IPS-15b (cell line): Measurements from ENCODE around the gene CCDC192.

Experiments used
- H3K27me3 ChIP-seq: one replicate; pipeline ENCODE4 v1.6.1; 2013; ENCODE audit warnings: low read length; ENCODE audit not compliant: control insufficient read depth, insufficient read depth
- H3K36me3 ChIP-seq: one replicate; pipeline ENCODE4 v1.6.1; 2013; ENCODE audit warnings: low read length; ENCODE audit not compliant: control insufficient read depth, insufficient read depth
- H3K4me1 ChIP-seq: one replicate; pipeline ENCODE4 v1.6.1; 2013; ENCODE audit warnings: mild to moderate bottlenecking, low read length; ENCODE audit not compliant: control insufficient read depth, insufficient read depth
- H3K4me3 ChIP-seq: one replicate; pipeline ENCODE4 v1.5.1; 2013; ENCODE audit warnings: low read depth, low read length
- H3K9ac ChIP-seq: one replicate; pipeline ENCODE4 v1.6.1; 2013; ENCODE audit warnings: low read depth, mild to moderate bottlenecking, low read length
- H3K9me3 ChIP-seq: one replicate; pipeline ENCODE4 v1.6.1; 2013; ENCODE audit warnings: mild to moderate bottlenecking, low read length; ENCODE audit not compliant: control insufficient read depth, insufficient read depth

Gene CCDC192

GRCh38 chr5:127820910-127821553 lies 117.8 kb downstream of the CCDC192 start:
- Histone ChIP-seq H3K36me3 (no peaks in the 10 kb centered on the region), H3K9me3 (no peaks in the 10 kb centered on the region), H3K4me1 (no peaks in the 10 kb centered on the region), H3K27me3 (no peaks in the 10 kb centered on the region), H3K9ac (no peak overlapping the region), H3K4me3 (no peak overlapping the region)

GRCh38 chr5:127821896-127822295 lies 118.7 kb downstream of the CCDC192 start:
- Histone ChIP-seq H3K27me3 (no peaks in the 10 kb centered on the region), H3K4me3 (no peak overlapping the region), H3K9me3 (no peaks in the 10 kb centered on the region), H3K4me1 (no peaks in the 10 kb centered on the region), H3K36me3 (no peaks in the 10 kb centered on the region), H3K9ac (no peak overlapping the region)

DNA sequence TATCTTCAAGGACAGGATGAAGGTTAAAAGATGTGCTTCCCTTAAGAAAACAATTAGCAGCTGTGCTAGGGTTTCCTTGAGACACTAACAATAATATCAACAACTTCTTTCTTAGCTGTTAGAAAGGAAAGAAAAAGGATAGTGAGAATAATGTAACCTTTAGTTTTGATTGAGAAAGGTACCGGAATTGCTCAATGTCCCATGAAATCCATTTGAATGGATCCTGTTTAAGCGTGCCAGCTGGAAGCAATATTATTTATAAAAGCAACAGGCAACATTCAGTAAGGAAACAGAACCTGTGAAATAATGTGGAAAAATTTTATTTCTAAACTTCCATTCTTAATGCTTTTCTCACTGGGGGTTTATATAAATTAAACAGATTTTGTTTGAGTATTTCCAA lies 120.9 kb downstream of the CCDC192 start:
- Histone ChIP-seq H3K9me3 (no peaks in the 10 kb centered on the region), H3K4me1 (no peaks in the 10 kb centered on the region), H3K4me3 (no peak overlapping the region), H3K9ac (no peak overlapping the region), H3K27me3 (no peaks in the 10 kb centered on the region), H3K36me3 (no peaks in the 10 kb centered on the region)

DNA sequence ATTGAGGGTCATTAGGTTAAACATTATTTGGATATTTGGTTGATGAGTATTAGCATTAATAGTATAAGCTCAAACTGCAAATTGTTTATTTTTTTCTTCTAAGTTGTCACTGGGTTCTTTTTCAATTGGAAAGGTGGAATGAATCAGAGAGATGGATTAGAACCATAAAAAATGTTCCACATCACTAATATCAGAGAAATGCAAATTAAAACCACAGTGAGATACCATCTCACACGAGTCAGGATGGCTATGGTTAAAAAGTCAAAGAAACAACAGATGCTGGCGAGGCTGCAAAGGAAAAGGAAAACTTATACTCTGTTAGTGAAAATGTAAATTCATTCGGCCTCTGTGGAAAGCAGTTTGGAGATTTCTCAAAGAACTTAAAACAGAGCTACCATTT lies 122.8 kb downstream of the CCDC192 start:
- H3K4me1 ChIP-seq = no peaks in the 10 kb centered on the region
- H3K9me3 ChIP-seq = no peaks in the 10 kb centered on the region
- no peak overlapping the region for H3K9ac ChIP-seq
- H3K36me3 ChIP-seq = no peaks in the 10 kb centered on the region
- H3K27me3 ChIP-seq = no peaks in the 10 kb centered on the region
- H3K4me3 ChIP-seq = no peak overlapping the region

DNA sequence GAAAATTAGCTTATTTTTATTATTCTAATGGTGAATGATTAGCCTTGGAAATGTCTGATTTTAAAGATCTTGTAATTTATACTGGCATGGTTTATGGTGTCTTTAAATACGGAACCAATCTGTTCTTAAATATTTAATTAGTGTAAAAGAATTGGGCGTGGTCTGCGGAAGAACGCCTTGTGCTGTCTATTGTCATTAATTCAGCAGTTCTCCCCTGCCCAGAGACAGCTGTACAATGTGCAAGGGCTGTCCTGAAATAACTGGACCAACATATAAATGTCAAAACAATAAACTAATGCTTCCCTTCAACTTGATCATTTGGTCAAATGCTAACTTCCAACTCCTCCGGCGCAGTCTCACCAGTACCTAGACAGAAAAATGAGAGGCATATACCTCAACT lies 124.3 kb downstream of the CCDC192 start:
- Histone ChIP-seq H3K4me3 (no peak overlapping the region), H3K36me3 (no peaks in the 10 kb centered on the region), H3K9me3 (no peaks in the 10 kb centered on the region), H3K4me1 (no peaks in the 10 kb centered on the region), H3K9ac (no peak overlapping the region), H3K27me3 (no peaks in the 10 kb centered on the region)

DNA sequence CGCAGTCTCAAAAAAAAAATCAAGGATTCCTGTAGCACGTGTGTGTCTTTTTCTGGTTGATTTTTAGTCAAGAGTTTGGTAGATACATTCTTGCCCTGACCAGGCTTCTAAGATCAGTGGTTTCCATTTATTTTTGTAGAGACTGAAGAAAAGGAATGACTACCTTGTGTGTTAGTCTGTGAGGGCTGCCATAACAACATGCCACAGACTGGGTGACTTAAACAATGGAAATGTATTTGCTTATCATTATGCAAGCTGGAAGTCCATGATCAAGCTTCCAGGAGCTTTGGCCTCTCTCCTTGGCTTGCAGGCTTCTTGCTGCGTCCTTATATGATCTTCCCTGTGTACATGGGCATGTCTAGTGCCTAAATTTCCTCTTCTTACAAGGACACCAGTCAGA lies 127.0 kb downstream of the CCDC192 start:
- Histone ChIP-seq H3K27me3 (no peaks in the 10 kb centered on the region), H3K9ac (no peak overlapping the region), H3K36me3 (no peaks in the 10 kb centered on the region), H3K4me3 (no peak overlapping the region), H3K9me3 (no peaks in the 10 kb centered on the region), H3K4me1 (no peaks in the 10 kb centered on the region)

GRCh38 chr5:127830829-127831598 lies 127.8 kb downstream of the CCDC192 start:
- Histone ChIP-seq H3K4me3 (no peak overlapping the region), H3K36me3 (no peaks in the 10 kb centered on the region), H3K27me3 (no peaks in the 10 kb centered on the region), H3K4me1 (no peaks in the 10 kb centered on the region), H3K9me3 (no peaks in the 10 kb centered on the region), H3K9ac (no peak overlapping the region)

DNA sequence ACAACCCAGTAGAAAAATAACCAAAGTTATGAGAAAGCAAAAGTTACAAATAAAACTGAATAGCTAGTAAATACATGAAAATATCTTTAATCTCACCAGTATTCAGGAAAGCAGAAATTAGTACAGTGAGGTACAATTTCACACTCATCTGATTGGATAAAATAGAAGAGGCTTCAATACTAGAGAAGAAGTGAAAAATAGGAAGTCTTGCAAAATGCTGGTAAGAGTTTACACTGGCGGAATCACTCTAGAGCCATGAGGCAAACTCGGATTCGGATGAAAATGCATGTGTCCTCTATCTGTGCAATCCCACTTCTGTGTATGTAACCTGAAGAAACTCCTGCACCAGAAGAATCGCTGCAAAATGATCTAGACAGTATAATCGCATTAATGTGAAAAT lies 128.9 kb downstream of the CCDC192 start:
- Histone ChIP-seq H3K9ac (no peak overlapping the region), H3K36me3 (no peaks in the 10 kb centered on the region), H3K27me3 (no peaks in the 10 kb centered on the region), H3K9me3 (no peaks in the 10 kb centered on the region), H3K4me3 (no peak overlapping the region), H3K4me1 (no peaks in the 10 kb centered on the region)

- Histone ChIP-seq H3K4me1 (no peaks in the 10 kb centered on the region), H3K27me3 (no peaks in the 10 kb centered on the region), H3K36me3 (no peaks in the 10 kb centered on the region), H3K9ac (no peak overlapping the region), H3K9me3 (no peaks in the 10 kb centered on the region), H3K4me3 (no peak overlapping the region)
Observed at GRCh38 chr5:127834094-127834531, 130.9 kb downstream of the CCDC192 start.

- no peaks in the 10 kb centered on the region for H3K9me3 ChIP-seq
- no peak overlapping the region for H3K4me3 ChIP-seq
- no peaks in the 10 kb centered on the region for H3K36me3 ChIP-seq
- H3K4me1 ChIP-seq = no peaks in the 10 kb centered on the region
- no peak overlapping the region for H3K9ac ChIP-seq
- H3K27me3 ChIP-seq = no peaks in the 10 kb centered on the region
Observed at GRCh38 chr5:127834554-127834953, 131.4 kb downstream of the CCDC192 start.

DNA sequence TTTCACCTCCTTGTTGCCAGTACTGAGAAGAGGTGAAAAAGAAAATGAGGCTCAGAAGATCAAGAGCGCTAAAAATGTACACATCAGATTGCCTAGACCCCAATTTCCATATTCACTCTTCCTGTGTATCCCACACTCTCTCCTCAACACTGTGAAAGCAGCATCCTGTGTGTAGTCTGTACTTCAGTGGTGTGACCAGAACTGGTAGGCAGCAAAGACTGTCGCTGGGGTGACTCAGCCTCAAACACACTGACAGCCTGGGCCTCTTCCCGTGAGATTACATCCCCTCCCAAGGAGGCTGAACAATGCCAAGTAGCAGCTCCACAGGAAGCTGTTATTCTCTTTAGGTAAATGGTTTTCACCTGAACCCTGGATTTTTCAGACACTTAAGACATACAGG lies 135.5 kb downstream of the CCDC192 start:
- Histone ChIP-seq H3K27me3 (no peaks in the 10 kb centered on the region), H3K9me3 (no peaks in the 10 kb centered on the region), H3K4me1 (no peaks in the 10 kb centered on the region), H3K4me3 (no peak overlapping the region), H3K9ac (no peak overlapping the region), H3K36me3 (no peaks in the 10 kb centered on the region)

GRCh38 chr5:127839072-127839471 lies 135.9 kb downstream of the CCDC192 start:
- Histone ChIP-seq H3K9ac (no peak overlapping the region), H3K9me3 (no peaks in the 10 kb centered on the region), H3K36me3 (no peaks in the 10 kb centered on the region), H3K27me3 (no peaks in the 10 kb centered on the region), H3K4me1 (no peaks in the 10 kb centered on the region), H3K4me3 (no peak overlapping the region)
